HCT116 (cell line): ENCODE results near the gene ZSWIM4. TPM values are rescaled to one million over a fixed set of nuclear protein-coding genes. Genes with fewer than 3 reads are reported as not detected.

Source experiments
- ATAC-seq: fragments of 200-7000 bp; cut with Tn5 transposase; 2 replicates; pipeline ENCODE4 v1.9.1; 2020; ENCODE audit warnings: mild to moderate bottlenecking, moderate library complexity
- BruUV-seq: library from RNA; stranded (reverse); fragments of 400-500 nt; replicated peaks from 2 replicates; lab custom pipeline; 2021; lab: Mats Ljungman, UMichigan
- CTCF ChIA-PET: fragments of 300-600 bp; sonication (Branson Sonifier 250); formaldehyde crosslinking; loops from one replicate; lab custom pipeline; 2021; ENCODE audit warnings: antibody characterized with exemption; lab: Charles Lee
- POLR2A ChIA-PET: fragments of 300-600, 350-600 bp; sonication (Branson Sonifier 250); formaldehyde crosslinking; loops from one replicate; lab custom pipeline; 2021; ENCODE audit warnings: antibody characterized with exemption; lab: Charles Lee
- RAD21 ChIA-PET, 2 experiments: fragments of 300-600 bp; sonication (Branson Sonifier 250); formaldehyde crosslinking; loops; one replicate each; lab custom pipeline; 2023; ENCODE audit warnings: low total read pairs in 2 of 2; ENCODE audit not compliant: uncharacterized antibody in 2 of 2, unreplicated experiment in 2 of 2, low non-redundant PET in 1 of 2; lab: Charles Lee
- DNase-seq: peaks from one replicate; pipeline ENCODE4 v3.0.0-alpha.2; 2010; ENCODE audit warnings: low read depth, low spot score
- H2AFZ ChIP-seq: fragments of 200-600 bp; shearing (Covaris generic), sonication (generic); 2 replicates; pipeline ENCODE4 v1.6.1; 2017; ENCODE audit warnings: low read depth, mixed run types, mixed read lengths, antibody characterized with exemption, low read length; ENCODE audit not compliant: poor library complexity, severe bottlenecking
- H3K27ac ChIP-seq: 2 replicates; pipeline ENCODE4 v1.5.1; 2012; ENCODE audit warnings: low read depth, low read length
- H3K27me3 ChIP-seq: fragments of 200-600 bp; sonication (generic); 2 replicates; pipeline ENCODE4 v1.6.1; 2016; ENCODE audit warnings: mixed run types, low read length, mixed read lengths; ENCODE audit not compliant: insufficient read depth
- H3K36me3 ChIP-seq, 2 experiments: fragments of 200-500 bp in 1 of 2; fragments of 200-600 bp in 1 of 2; sonication (Bioruptor generic) in 1 of 2; sonication (generic) in 1 of 2; 2 replicates each; pipeline versions ENCODE4 v1.5.1 to v1.6.1; 2014 to 2016; ENCODE audit warnings: low read length in 2 of 2, inconsistent platforms in 1 of 2, mixed read lengths in 1 of 2, mixed run types in 1 of 2; ENCODE audit not compliant: insufficient read depth in 2 of 2, control insufficient read depth in 1 of 2
- H3K4me1 ChIP-seq, 2 experiments: fragments of 200-600 bp in 1 of 2; sonication (generic) in 1 of 2; 2 replicates each; pipeline versions ENCODE4 v1.5.1 to v1.6.1; 2012 to 2017; ENCODE audit warnings: low read length in 2 of 2, inconsistent platforms in 1 of 2, mild to moderate bottlenecking in 1 of 2, mixed read lengths in 1 of 2, mixed run types in 1 of 2, moderate library complexity in 1 of 2; ENCODE audit not compliant: insufficient read depth in 2 of 2, control insufficient read depth in 1 of 2
- H3K4me2 ChIP-seq: fragments of 200-600 bp; sonication (generic); 2 replicates; pipeline ENCODE4 v1.6.1; 2017; ENCODE audit warnings: mixed run types, low read length, mixed read lengths
- H3K4me3 ChIP-seq, 2 experiments: fragments of 200-600 bp in 1 of 2; sonication (generic) in 1 of 2; replicated peaks in 1 of 2; 2 replicates each; pipeline ENCODE4 v1.5.1; 2011 to 2016; ENCODE audit warnings: low read length in 2 of 2, control low read depth in 1 of 2, low read depth in 1 of 2, mild to moderate bottlenecking in 1 of 2, mixed read lengths in 1 of 2, mixed run types in 1 of 2
- H3K79me2 ChIP-seq: fragments of 200-600 bp; sonication (generic); 2 replicates; pipeline ENCODE4 v1.6.1; 2017; ENCODE audit warnings: mild to moderate bottlenecking, mixed run types, low read length, moderate library complexity, mixed read lengths; ENCODE audit not compliant: insufficient read depth
- H3K9ac ChIP-seq: fragments of 200-600 bp; sonication (generic); 2 replicates; pipeline ENCODE4 v1.6.1; 2016; ENCODE audit warnings: low read length, mixed read lengths
- H3K9me2 ChIP-seq: fragments of 200-600 bp; sonication (generic), shearing (Covaris generic); 2 replicates; pipeline ENCODE4 v1.6.1; 2017; ENCODE audit warnings: mixed run types, mild to moderate bottlenecking, moderate library complexity; ENCODE audit not compliant: insufficient read depth
- H3K9me3 ChIP-seq, 2 experiments: fragments of 200-500 bp in 1 of 2; fragments of 200-600 bp in 1 of 2; sonication (Bioruptor generic) in 1 of 2; sonication (generic) in 1 of 2; 2 replicates each; pipeline ENCODE4 v1.6.1; 2014 to 2017; ENCODE audit warnings: low read length in 2 of 2, mixed read lengths in 2 of 2, inconsistent platforms in 1 of 2, low read depth in 1 of 2, mild to moderate bottlenecking in 1 of 2, mixed run types in 1 of 2, moderate library complexity in 1 of 2; ENCODE audit not compliant: control insufficient read depth in 1 of 2, insufficient read depth in 1 of 2
- H4K20me1 ChIP-seq: fragments of 200-600 bp; sonication (generic), shearing (Covaris generic); 2 replicates; pipeline ENCODE4 v1.6.1; 2017; ENCODE audit warnings: mixed run types, mild to moderate bottlenecking, moderate library complexity; ENCODE audit not compliant: insufficient read depth
- CBX3 ChIP-seq: IDR thresholded peaks from 2 replicates; pipeline ENCODE4 v1.6.1; 2012; ENCODE audit warnings: low read depth
- CTCF ChIP-seq, 3 experiments: fragments of 200-600 bp in 1 of 3; sonication (generic) in 1 of 3; IDR thresholded peaks in 2 of 3; conservative IDR thresholded peaks in 1 of 3; 2 replicates each; pipeline ENCODE4 v1.5.1; 2012 to 2017; ENCODE audit warnings: low read depth in 2 of 3, low read length in 2 of 3, antibody characterized with exemption in 1 of 3, borderline replicate concordance in 1 of 3, control low read depth in 1 of 3, mild to moderate bottlenecking in 1 of 3, mixed read lengths in 1 of 3, mixed run types in 1 of 3, moderate library complexity in 1 of 3; ENCODE audit not compliant: insufficient read depth in 1 of 3
- EGR1 ChIP-seq: IDR thresholded peaks from 2 replicates; pipeline ENCODE4 v1.6.1; 2012; ENCODE audit warnings: low read depth
- ELF1 ChIP-seq: IDR thresholded peaks from 2 replicates; pipeline ENCODE4 v1.6.1; 2012; ENCODE audit warnings: low read depth, borderline replicate concordance
- EZH2 ChIP-seq: fragments of 200-600 bp; sonication (generic); IDR thresholded peaks from 2 replicates; pipeline ENCODE4 v1.6.1; 2017; ENCODE audit warnings: antibody characterized with exemption, mixed run types
- EZH2phosphoT487 ChIP-seq: fragments of 200-600 bp; IDR thresholded peaks from 2 replicates; pipeline ENCODE4 v1.6.1; 2018; ENCODE audit warnings: antibody characterized with exemption, borderline replicate concordance
- FOSL1 ChIP-seq: IDR thresholded peaks from 2 replicates; pipeline ENCODE4 v1.6.1; 2012; ENCODE audit warnings: low read depth
- JUND ChIP-seq: IDR thresholded peaks from 2 replicates; pipeline ENCODE4 v1.6.1; 2012
- POLR2A ChIP-seq: IDR thresholded peaks from 2 replicates; pipeline ENCODE4 v1.7.0; 2011; ENCODE audit warnings: borderline replicate concordance; ENCODE audit not compliant: insufficient read depth, insufficient read length; ENCODE audit errors: extremely low read depth
- POLR2AphosphoS5 ChIP-seq: IDR thresholded peaks from 2 replicates; pipeline ENCODE4 v1.6.1; 2011; ENCODE audit warnings: mild to moderate bottlenecking, low read depth, low read length, moderate library complexity
- RAD21 ChIP-seq: IDR thresholded peaks from 2 replicates; pipeline ENCODE4 v1.6.1; 2012; ENCODE audit warnings: low read depth, mild to moderate bottlenecking
- SIN3A ChIP-seq: IDR thresholded peaks from 2 replicates; pipeline ENCODE4 v1.6.1; 2012; ENCODE audit warnings: low read depth
- SP1 ChIP-seq: IDR thresholded peaks from 2 replicates; pipeline ENCODE4 v1.6.1; 2012; ENCODE audit warnings: low read depth
- TCF7L2 ChIP-seq: IDR thresholded peaks from 2 replicates; pipeline ENCODE4 v1.7.0; 2011; ENCODE audit warnings: borderline replicate concordance, inconsistent platforms; ENCODE audit not compliant: insufficient read depth, insufficient read length; ENCODE audit errors: extremely low read depth
- YY1 ChIP-seq: IDR thresholded peaks from 2 replicates; pipeline ENCODE4 v1.6.1; 2011; ENCODE audit warnings: low read length, low read depth, moderate library complexity, mild to moderate bottlenecking; ENCODE audit not compliant: insufficient replicate concordance; ENCODE audit errors: extremely low read depth
- ZFX ChIP-seq: fragments of 450-650 bp; IDR thresholded peaks from 2 replicates; pipeline ENCODE4 v1.6.1; 2017
- ZNF274 ChIP-seq: fragments of 200-500 bp; sonication (Bioruptor generic); IDR thresholded peaks from 2 replicates; pipeline ENCODE4 v1.6.1; 2014; ENCODE audit warnings: mild to moderate bottlenecking, low read depth, low read length, inconsistent platforms
- intact Hi-C: fragments of 100-400 bp; cut with micrococcal nuclease; formaldehyde crosslinking; loops from 2 replicates; pipeline ENCODE4 v1.10.0; 2022
- total RNA-seq: library from RNA; stranded (reverse); gene quantifications from one replicate; pipeline ENCODE4 v1.2.1, GENCODE V29; 2021; ENCODE audit not compliant: unreplicated experiment
- TF ChIP-seq, protein P1 (sequence below): IDR thresholded peaks from 2 replicates; pipeline ENCODE4 v1.6.1; 2012
- TF ChIP-seq, protein P2 (sequence below): IDR thresholded peaks from 2 replicates; pipeline ENCODE4 v1.6.1; 2011; ENCODE audit warnings: mild to moderate bottlenecking, low read length, moderate library complexity; ENCODE audit not compliant: insufficient replicate concordance; ENCODE audit errors: extremely low read depth
- TF ChIP-seq, protein P3 (sequence below): IDR thresholded peaks from 2 replicates; pipeline ENCODE4 v1.6.1; 2012

Gene ZSWIM4
- total RNA-seq, 1 experiment from 2014 or later = 9.8 TPM

GRCh38 chr19:13817018-13817614 is 21.9 kb downstream of the ZSWIM4 start:
- intact Hi-C loops = no loop called here
- Histone ChIP-seq H2AFZ (no peak overlapping the region), H4K20me1 (no peaks in the 10 kb centered on the region), H3K27me3 (no peaks in the 10 kb centered on the region), H3K27ac (peak overlapping the region; percentile 14; the same call in 1 of the 2 replicates), H3K9me2 (no peaks in the 10 kb centered on the region), H3K9me3 (no peaks in the 10 kb centered on the region), H3K4me3 (no peak overlapping the region), H3K36me3 (no peaks in the 10 kb centered on the region; a peak in 1 of 4 replicates), H3K4me1 (peaks cover 1 to 12% of the 10 kb centered on the region in 2 experiments), H3K4me2 (no peak overlapping the region), H3K9ac (no peak overlapping the region), H3K79me2 (no peaks in the 10 kb centered on the region)
- ChIA-PET POLR2A (no interaction called here), RAD21 (interaction anchor here in 1 of 2 experiments (0.6 kb wide), 1 partner anchor 30 kb away, joined by 4 read pairs; no protein-coding TSS in a partner anchor), CTCF (no interaction called here)
- TF ChIP-seq SIN3A (no peak), EZH2phosphoT487 (no peak), JUND (no peak), YY1 (no peak), POLR2A (no peak), TCF7L2 (no peak), RAD21 (no peak), ZFX (no peak), FOSL1 (no peak), CBX3 (no peak), ELF1 (no peak), ZNF274 (no peak), EGR1 (no peak), POLR2AphosphoS5 (no peak), EZH2 (no peak), CTCF (IDR thresholded peaks at IDR 0.05 in 2 of 3, conservative IDR thresholded peaks at IDR 0.05 in 1 of 3; ENCODE audit: borderline replicate concordance in 1 of 3, insufficient read depth in 1 of 3, low read depth in 2 of 3, low read length in 2 of 3) (no peak), SP1 (no peak)
- TF ChIP-seq, protein P1, sequence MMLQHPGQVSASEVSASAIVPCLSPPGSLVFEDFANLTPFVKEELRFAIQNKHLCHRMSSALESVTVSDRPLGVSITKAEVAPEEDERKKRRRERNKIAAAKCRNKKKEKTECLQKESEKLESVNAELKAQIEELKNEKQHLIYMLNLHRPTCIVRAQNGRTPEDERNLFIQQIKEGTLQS = no peak
- TF ChIP-seq, protein P2, sequence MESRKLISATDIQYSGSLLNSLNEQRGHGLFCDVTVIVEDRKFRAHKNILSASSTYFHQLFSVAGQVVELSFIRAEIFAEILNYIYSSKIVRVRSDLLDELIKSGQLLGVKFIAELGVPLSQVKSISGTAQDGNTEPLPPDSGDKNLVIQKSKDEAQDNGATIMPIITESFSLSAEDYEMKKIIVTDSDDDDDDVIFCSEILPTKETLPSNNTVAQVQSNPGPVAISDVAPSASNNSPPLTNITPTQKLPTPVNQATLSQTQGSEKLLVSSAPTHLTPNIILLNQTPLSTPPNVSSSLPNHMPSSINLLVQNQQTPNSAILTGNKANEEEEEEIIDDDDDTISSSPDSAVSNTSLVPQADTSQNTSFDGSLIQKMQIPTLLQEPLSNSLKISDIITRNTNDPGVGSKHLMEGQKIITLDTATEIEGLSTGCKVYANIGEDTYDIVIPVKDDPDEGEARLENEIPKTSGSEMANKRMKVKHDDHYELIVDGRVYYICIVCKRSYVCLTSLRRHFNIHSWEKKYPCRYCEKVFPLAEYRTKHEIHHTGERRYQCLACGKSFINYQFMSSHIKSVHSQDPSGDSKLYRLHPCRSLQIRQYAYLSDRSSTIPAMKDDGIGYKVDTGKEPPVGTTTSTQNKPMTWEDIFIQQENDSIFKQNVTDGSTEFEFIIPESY = no peak
- TF ChIP-seq, protein P3, sequence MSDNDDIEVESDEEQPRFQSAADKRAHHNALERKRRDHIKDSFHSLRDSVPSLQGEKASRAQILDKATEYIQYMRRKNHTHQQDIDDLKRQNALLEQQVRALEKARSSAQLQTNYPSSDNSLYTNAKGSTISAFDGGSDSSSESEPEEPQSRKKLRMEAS = no peak
- no TSS peak for BruUV-seq
- ATAC-seq (peak; percentile 86), DNase-seq (no peak)
